Measurements from ENCODE around the gene SLC66A3.

Gene SLC66A3

GRCh38 chr2:11220445-11220844 lies 65.2 kb downstream of the SLC66A3 start:
- DNase-seq: no peak

- no peak for DNase-seq
These were observed 67.6 kb downstream of the SLC66A3 start for GRCh38 chr2:11222845-11223244.

GRCh38 chr2:11224887-11225286 lies 69.6 kb downstream of the SLC66A3 start:
- DNase-seq: no peak

GRCh38 chr2:11227595-11227994 lies 72.3 kb downstream of the SLC66A3 start:
- no peak for DNase-seq

Data from NCI-H446 (cell line).